Mesodermal cell (in vitro differentiated cells): ENCODE data around the gene RPLP2.
A peak's percentile ranks its signal among the peaks of the same experiment; 100 is the strongest.

Experiments used
- H3K27ac ChIP-seq: 2 replicates; pipeline ENCODE4 v1.7.0; 2013; ENCODE audit warnings: mild to moderate bottlenecking, low read depth, low read length, moderate library complexity; ENCODE audit not compliant: severe bottlenecking
- H3K36me3 ChIP-seq: 2 replicates; pipeline ENCODE4 v1.7.1; 2013; ENCODE audit warnings: mild to moderate bottlenecking, low read length, moderate library complexity; ENCODE audit not compliant: control insufficient read depth, insufficient read depth
- H3K4me1 ChIP-seq: one replicate; pipeline ENCODE4 v1.7.1; 2013; ENCODE audit warnings: mild to moderate bottlenecking, low read length; ENCODE audit not compliant: insufficient read depth, control insufficient read depth, poor library complexity, severe bottlenecking
- H3K4me3 ChIP-seq: 2 replicates; pipeline ENCODE4 v1.7.0; 2013; ENCODE audit warnings: low read length, control low read depth, mild to moderate bottlenecking; ENCODE audit not compliant: insufficient read depth, poor library complexity, severe bottlenecking; ENCODE audit errors: extremely low read depth
- H3K9me3 ChIP-seq: 2 replicates; pipeline ENCODE4 v1.7.1; 2013; ENCODE audit warnings: mild to moderate bottlenecking, low read length, moderate library complexity; ENCODE audit not compliant: control insufficient read depth
- WGBS, 2 experiments: methylation state at CpG; one replicate each; pipeline ENCODE4 v1.1.5; 2013; ENCODE audit warnings: missing lambda C conversion rate in 2 of 2; ENCODE audit not compliant: insufficient coverage in 2 of 2; 5-methylcytosine and 5-hydroxymethylcytosine counted together

RPLP2 gene

GRCh38 chr11:842370-843002 lies 32.7 kb downstream of the RPLP2 start, which contains the start of the genes POLR2L and TSPAN4:
POLR2L (minus strand) TSS chr11:842529; CDS start chr11:842508, 21 bp downstream.
TSPAN4 (plus strand) TSS chr11:842852; CDS start chr11:850305, 7,453 bp downstream.
- WGBS, 2 experiments, result 0 to 1% methylated on average over 75 to 86 of the region's 87 CpGs
- Histone ChIP-seq H3K36me3 (peaks cover 39% of the 10 kb centered on the region), H3K9me3 (no peaks in the 10 kb centered on the region), H3K27ac (peak within 1 kb of the TSS; percentile 99), H3K4me3 (peak within 1 kb of the TSS; percentile 99), H3K4me1 (peaks cover 24% of the 10 kb centered on the region)

GRCh38 chr11:843086-843734 lies 33.4 kb downstream of the RPLP2 start:
- no peaks in the 10 kb centered on the region for H3K9me3 ChIP-seq
- peaks cover 31% of the 10 kb centered on the region for H3K36me3 ChIP-seq
- peak overlapping the region; percentile 99 for H3K4me3 ChIP-seq
- H3K4me1 ChIP-seq, result peaks cover 24% of the 10 kb centered on the region
- peak overlapping the region; percentile 97 for H3K27ac ChIP-seq
- 0 to 1% methylated on average over 39 to 43 of the region's 53 CpGs for WGBS, 2 experiments

GRCh38 chr11:843818-844692 lies 34.3 kb downstream of the RPLP2 start:
- H3K4me1 ChIP-seq, result peaks cover 31% of the 10 kb centered on the region
- H3K9me3 ChIP-seq, result no peaks in the 10 kb centered on the region
- H3K36me3 ChIP-seq, result peaks cover 24% of the 10 kb centered on the region
- H3K27ac ChIP-seq, result peak overlapping the region; percentile 97
- 0 to 1% methylated on average over 15 of the region's 25 CpGs for WGBS, 2 experiments
- peak overlapping the region; percentile 99 for H3K4me3 ChIP-seq

GRCh38 chr11:844693-845644 lies 35.2 kb downstream of the RPLP2 start:
- Histone ChIP-seq H3K4me3 (peak overlapping the region; percentile 99), H3K36me3 (peaks cover 15% of the 10 kb centered on the region)

GRCh38 chr11:845872-846495 lies 36.2 kb downstream of the RPLP2 start:
- Histone ChIP-seq H3K9me3 (no peaks in the 10 kb centered on the region), H3K4me3 (no peak overlapping the region), H3K36me3 (peaks cover 5% of the 10 kb centered on the region), H3K27ac (no peak overlapping the region), H3K4me1 (peaks cover 43% of the 10 kb centered on the region)
- 70 to 80% methylated on average over 7 of the region's 8 CpGs for WGBS, 2 experiments

More at GRCh38 chr11:844693-845644, 35.2 kb downstream of the RPLP2 start:
- Histone ChIP-seq H3K27ac (peak overlapping the region; percentile 97), H3K9me3 (no peaks in the 10 kb centered on the region), H3K4me1 (peaks cover 33% of the 10 kb centered on the region)
- 41 to 56% methylated on average over 22 to 26 of the region's 31 CpGs for WGBS, 2 experiments

GRCh38 chr11:846496-847098 lies 36.8 kb downstream of the RPLP2 start:
- Histone ChIP-seq H3K27ac (no peak overlapping the region), H3K9me3 (no peaks in the 10 kb centered on the region), H3K36me3 (no peaks in the 10 kb centered on the region), H3K4me1 (peaks cover 44% of the 10 kb centered on the region), H3K4me3 (no peak overlapping the region)
- 93 to 95% methylated on average over 10 to 11 of the region's 11 CpGs for WGBS, 2 experiments

- Histone ChIP-seq H3K4me3 (no peak overlapping the region), H3K4me1 (peaks cover 44% of the 10 kb centered on the region), H3K9me3 (no peaks in the 10 kb centered on the region), H3K27ac (no peak overlapping the region), H3K36me3 (no peaks in the 10 kb centered on the region)
- 92 to 95% methylated on average over 14 to 15 of the region's 18 CpGs for WGBS, 2 experiments
Measured at GRCh38 chr11:847876-848275, 38.1 kb downstream of the RPLP2 start.

- no peaks in the 10 kb centered on the region for H3K9me3 ChIP-seq
- 20 to 31% methylated on average over 11 to 13 of the region's 14 CpGs for WGBS, 2 experiments
- no peak overlapping the region for H3K4me3 ChIP-seq
- no peaks in the 10 kb centered on the region for H3K36me3 ChIP-seq
- H3K4me1 ChIP-seq, result peaks cover 44% of the 10 kb centered on the region
- H3K27ac ChIP-seq, result no peak overlapping the region
Measured at GRCh38 chr11:848380-848931, 38.7 kb downstream of the RPLP2 start.

GRCh38 chr11:849104-849824 lies 39.5 kb downstream of the RPLP2 start:
- H3K36me3 ChIP-seq, result peaks cover 2% of the 10 kb centered on the region

More at GRCh38 chr11:849104-849824, 39.5 kb downstream of the RPLP2 start:
- peaks cover 41% of the 10 kb centered on the region for H3K4me1 ChIP-seq
- H3K27ac ChIP-seq, result no peak overlapping the region
- H3K4me3 ChIP-seq, result peak overlapping the region; percentile 39
- H3K9me3 ChIP-seq, result no peaks in the 10 kb centered on the region
- 1 to 4% methylated on average over 13 to 48 of the region's 71 CpGs for WGBS, 2 experiments
